AG09309 (cell line): ENCODE data around the gene SMU1.

Source experiments
- DNase-seq: peaks from one replicate; pipeline ENCODE4 v3.0.0-alpha.2; 2010; ENCODE audit warnings: low read depth
- H3K4me3 ChIP-seq: 2 replicates; pipeline ENCODE4 v1.5.1; 2011; ENCODE audit warnings: mild to moderate bottlenecking, low read depth, low read length, moderate library complexity; ENCODE audit not compliant: control insufficient read depth
- CTCF ChIP-seq: IDR thresholded peaks from 2 replicates; pipeline ENCODE4 v1.5.1; 2011; ENCODE audit warnings: mild to moderate bottlenecking, low read depth, low read length, inconsistent platforms; ENCODE audit not compliant: insufficient read depth, control insufficient read depth; ENCODE audit errors: missing control alignments

The SMU1 gene

GRCh38 chr9:33051144-33051543 lies 25.3 kb downstream of the SMU1 start:
- DNase-seq = no peak
- TF ChIP-seq CTCF = no peak
- no peak overlapping the region for H3K4me3 ChIP-seq

GRCh38 chr9:33049680-33050361 lies 26.7 kb downstream of the SMU1 start:
- DNase-seq = no peak
- TF ChIP-seq CTCF = no peak

GRCh38 chr9:33048054-33048465 lies 28.4 kb downstream of the SMU1 start:
- DNase-seq = no peak
- no peak overlapping the region for H3K4me3 ChIP-seq
- no peak for TF ChIP-seq CTCF

More at GRCh38 chr9:33049680-33050361, 26.7 kb downstream of the SMU1 start:
- no peak overlapping the region for H3K4me3 ChIP-seq

- no peak overlapping the region for H3K4me3 ChIP-seq
- TF ChIP-seq CTCF = no peak
- DNase-seq = no peak
Observed at GRCh38 chr9:33046061-33046460, 30.4 kb downstream of the SMU1 start.

GRCh38 chr9:33044677-33045282 lies 31.7 kb downstream of the SMU1 start:
- peak overlapping the region; percentile 72 for H3K4me3 ChIP-seq
- no peak for TF ChIP-seq CTCF
- DNase-seq = no peak

GRCh38 chr9:33044162-33044673 lies 32.3 kb downstream of the SMU1 start:
- DNase-seq = peak; percentile 49
- TF ChIP-seq CTCF = no peak
- H3K4me3 ChIP-seq = peak overlapping the region; percentile 72

- H3K4me3 ChIP-seq = peak overlapping the region; percentile 72
Observed at GRCh38 chr9:33043671-33044070, 32.8 kb downstream of the SMU1 start.

More at GRCh38 chr9:33043671-33044070, 32.8 kb downstream of the SMU1 start:
- TF ChIP-seq CTCF = no peak
- no peak for DNase-seq
